Kasumi-1 (cell line): ENCODE results near the gene PRR19.

Source experiments
- DNase-seq, 2 experiments: peaks; one replicate each; lab custom pipeline; 2025; lab: John Stamatoyannopoulos, UW

PRR19 gene

DNA sequence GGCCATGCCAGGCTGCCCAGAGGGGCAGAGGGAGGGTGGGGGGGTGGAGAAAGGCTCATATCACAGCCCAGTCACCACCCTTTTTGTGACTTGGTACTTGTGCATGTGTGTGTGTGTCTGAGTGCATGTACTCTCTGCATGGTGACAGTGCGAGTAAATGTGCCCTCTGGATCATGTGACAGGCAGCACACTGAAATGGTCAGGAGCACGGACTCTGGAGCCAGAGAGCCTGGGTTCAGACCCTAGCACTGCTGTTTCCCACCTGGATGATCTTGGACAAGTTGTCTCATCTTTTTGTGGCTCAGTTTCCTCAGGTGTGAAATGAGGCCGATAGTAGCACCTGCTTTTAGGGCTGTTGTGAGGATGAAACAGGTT is 30.9 kb upstream of the PRR19 start:
- no peak for DNase-seq

- no peak for DNase-seq
Observed at GRCh38 chr19:42271861-42272534, 29.9 kb upstream of the PRR19 start.

- no peak for DNase-seq
Observed at GRCh38 chr19:42272535-42272897, 29.4 kb upstream of the PRR19 start.

GRCh38 chr19:42272989-42273406 is 28.9 kb upstream of the PRR19 start:
- DNase-seq, result no peak

- no peak for DNase-seq
Observed at GRCh38 chr19:42273407-42274064, 28.4 kb upstream of the PRR19 start.

GRCh38 chr19:42274065-42274682 is 27.8 kb upstream of the PRR19 start:
- no peak for DNase-seq

DNA sequence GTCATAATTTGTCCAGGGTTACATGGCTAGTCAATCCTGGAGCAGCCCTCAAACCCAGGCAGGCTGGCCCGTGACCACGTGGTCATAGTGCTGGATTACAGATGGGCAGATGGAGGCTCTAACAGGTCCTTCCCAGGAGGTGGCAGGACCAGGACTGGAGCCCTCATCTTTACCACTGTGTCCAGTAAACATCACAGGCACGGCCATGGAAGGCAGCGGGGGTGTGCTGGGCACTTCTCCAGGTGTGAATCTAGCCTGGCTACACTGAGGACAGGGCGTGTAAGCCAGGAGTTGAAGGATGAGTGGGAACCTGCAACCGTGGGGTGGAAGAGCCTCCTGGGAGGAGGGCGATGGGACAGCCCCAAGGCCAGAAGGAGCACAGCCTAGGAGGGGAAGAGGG is 26.8 kb upstream of the PRR19 start:
- no peak for DNase-seq

DNA sequence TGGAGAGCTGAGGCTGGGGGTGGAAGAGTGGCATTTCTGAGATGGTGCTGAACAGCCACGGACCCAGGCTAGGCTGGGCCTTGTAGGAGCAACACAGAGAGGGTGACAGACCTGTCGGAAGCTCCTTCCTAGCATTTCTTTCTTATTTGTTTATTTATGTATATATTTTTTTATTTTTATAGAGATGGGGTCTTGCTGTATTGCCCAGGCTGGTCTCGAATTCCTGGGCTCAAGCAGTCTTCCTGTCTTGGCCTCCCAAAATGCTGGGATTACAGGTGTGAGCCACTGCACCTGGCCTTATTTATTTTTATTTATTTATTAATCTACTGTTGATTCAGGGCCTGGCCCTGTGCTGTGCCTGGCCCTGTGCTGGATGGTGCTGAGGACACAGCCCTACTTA is 26.4 kb upstream of the PRR19 start:
- DNase-seq, result no peak

DNA sequence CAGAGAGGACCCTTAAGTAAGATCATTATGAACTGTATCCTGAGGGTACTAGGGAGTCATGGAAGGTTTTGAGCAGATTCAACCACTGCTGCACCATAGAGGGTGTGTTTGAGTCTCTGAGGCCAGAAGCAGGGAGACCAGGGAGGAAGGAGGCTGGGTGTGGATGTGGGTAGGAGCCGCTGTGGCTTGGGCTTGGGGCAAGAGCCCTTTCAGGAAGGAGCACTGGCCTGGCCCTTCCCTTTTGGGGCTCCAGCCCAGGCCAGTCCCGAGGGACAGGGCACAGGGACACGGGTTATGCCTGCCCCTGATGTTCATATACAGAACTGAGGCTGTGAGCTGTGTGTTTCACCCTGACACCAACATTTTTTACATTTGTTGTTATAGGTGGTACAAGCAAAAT is 25.6 kb upstream of the PRR19 start:
- DNase-seq, result no peak

DNA sequence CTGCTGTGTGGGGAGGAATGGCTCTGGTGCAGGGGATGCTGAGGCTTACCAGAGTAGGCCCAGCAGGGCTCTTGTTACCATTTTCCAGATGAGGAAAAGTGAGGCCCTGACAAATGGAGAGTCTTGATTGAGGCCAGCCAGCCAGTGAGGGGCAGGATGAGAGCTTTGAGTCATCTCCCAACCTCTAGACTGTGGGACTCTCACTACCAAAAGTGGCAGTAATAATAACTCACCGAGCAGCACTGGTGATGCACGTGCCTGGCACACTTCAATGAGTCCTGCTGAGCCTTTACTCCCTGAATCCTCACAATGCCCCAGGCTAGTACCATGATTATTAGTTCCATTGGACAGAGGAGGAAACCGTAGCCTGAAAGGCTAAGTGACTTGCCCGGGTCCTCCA is 25.1 kb upstream of the PRR19 start:
- no peak for DNase-seq

GRCh38 chr19:42277821-42278451 is 24.0 kb upstream of the PRR19 start:
- DNase-seq, result peak; percentile 5 to 32

- DNase-seq, result no peak
Observed at GRCh38 chr19:42278452-42279154, 23.3 kb upstream of the PRR19 start.

GRCh38 chr19:42279155-42279901 is 22.6 kb upstream of the PRR19 start:
- DNase-seq, result peak in 1 of 2 experiments; percentile 74

GRCh38 chr19:42279902-42280814 is 21.8 kb upstream of the PRR19 start:
- peak; percentile 86 to 89 for DNase-seq

DNA sequence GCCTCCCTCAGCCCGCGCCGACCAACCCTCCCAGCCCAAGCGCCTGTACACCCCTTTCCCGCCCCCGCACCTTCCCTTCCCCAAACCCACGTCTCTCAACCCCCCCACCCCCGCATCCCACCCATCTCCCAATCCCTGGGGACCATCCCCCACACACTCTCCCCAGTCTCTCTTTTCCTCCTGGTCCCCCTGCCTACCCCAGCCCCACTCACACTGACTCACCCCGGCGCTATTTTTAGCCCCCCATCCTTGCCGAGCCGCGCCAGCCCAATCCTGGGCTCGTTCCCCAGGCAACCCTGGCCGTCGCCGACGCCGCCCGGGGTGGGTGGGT is 21.2 kb upstream of the PRR19 start:
- DNase-seq, result peak in 1 of 2 experiments; percentile 31

DNA sequence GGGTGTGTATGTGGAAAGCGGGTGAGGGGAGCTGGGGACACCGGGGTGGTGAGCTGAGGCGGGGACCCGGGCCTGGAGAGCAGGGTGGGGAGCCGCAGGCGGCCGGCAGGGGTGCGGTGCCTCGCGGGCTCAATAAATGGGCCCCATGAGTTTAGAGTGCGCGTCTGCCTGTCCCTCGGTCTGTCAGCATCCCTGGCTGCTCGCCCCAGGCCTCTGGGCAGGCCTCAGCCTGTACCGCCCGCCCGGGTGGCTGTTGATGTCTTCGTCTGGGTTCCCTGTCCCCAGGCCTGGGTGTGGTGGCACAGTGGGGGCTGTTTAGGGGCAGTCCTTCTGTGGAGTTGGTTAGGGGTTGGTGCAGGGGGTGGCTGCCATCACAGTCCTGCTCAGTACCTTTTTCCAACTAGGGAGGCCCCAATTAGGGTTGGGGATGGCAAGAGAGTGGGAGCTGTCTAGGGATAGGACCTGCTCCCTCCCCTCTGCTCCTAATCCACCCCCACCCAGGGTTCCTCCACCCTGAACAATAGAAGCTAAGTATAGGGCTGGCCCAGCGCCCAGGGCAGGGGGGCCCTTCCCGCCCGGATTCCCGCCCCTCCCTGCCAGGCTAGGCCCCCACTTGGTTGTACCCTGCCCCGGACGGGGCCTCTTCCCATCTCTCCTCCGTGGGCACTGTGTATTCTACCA is 20.6 kb upstream of the PRR19 start:
- DNase-seq, result peak; percentile 50 to 72

GRCh38 chr19:42281827-42282762 is 19.8 kb upstream of the PRR19 start:
- DNase-seq, result no peak

GRCh38 chr19:42282819-42283187 is 19.1 kb upstream of the PRR19 start:
- no peak for DNase-seq
